Body of pancreas (tissue), 4 donors: Measurements from ENCODE around the gene TRAPPC2.

Source experiments
- CTCF ChIP-seq, 7 experiments: fragments of 450-650 bp in 4 of 7; fragments of 200-600 bp in 3 of 7; sonication (generic) in 3 of 7; IDR thresholded peaks; one replicate each; pipeline ENCODE4 v1.5.1; 2016 to 2019; ENCODE audit warnings: antibody characterized with exemption in 7 of 7
- POLR2A ChIP-seq, 3 donors: fragments of 450-650 bp; IDR thresholded peaks; one replicate each; pipeline ENCODE4 v1.6.1; 2016; ENCODE audit warnings: antibody characterized with exemption in 3 of 3, mild to moderate bottlenecking in 2 of 3

- TF ChIP-seq CTCF (IDR thresholded peaks at IDR 0.05) (no peak), POLR2A (IDR thresholded peaks at IDR 0.05) (peak in 2 of 3 donors; percentile 13 to 30)
Measured at GRCh38 chrX:13732246-13733067, 2.0 kb downstream of the TRAPPC2 start.
